LNCaP clone FGC (cell line): ENCODE results near the gene RWDD2A.
A peak's percentile ranks its signal among the peaks of the same experiment; 100 is the strongest.

Source experiments
- DNase-seq: peaks from one replicate; pipeline ENCODE4 v3.0.0-alpha.2; 2011; ENCODE audit warnings: low read depth
- H3K4me3 ChIP-seq: 2 replicates; pipeline ENCODE4 v1.5.1; 2011; ENCODE audit warnings: mild to moderate bottlenecking, low read depth, low read length, control low read depth
- CTCF ChIP-seq: IDR thresholded peaks from 2 replicates; pipeline ENCODE4 v1.5.1; 2012; ENCODE audit warnings: mild to moderate bottlenecking; ENCODE audit not compliant: control insufficient read depth, insufficient read depth; ENCODE audit errors: extremely low read depth

Gene RWDD2A

GRCh38 chr6:83198486-83199172 lies 5.5 kb downstream of the RWDD2A start:
- no peak overlapping the region for H3K4me3 ChIP-seq
- peak; percentile 89 for DNase-seq
- no peak for TF ChIP-seq CTCF

- DNase-seq: no peak
- no peak overlapping the region for H3K4me3 ChIP-seq
- TF ChIP-seq CTCF: no peak
Measured at GRCh38 chr6:83199173-83199862, 6.2 kb downstream of the RWDD2A start.

GRCh38 chr6:83199863-83200225 lies 6.7 kb downstream of the RWDD2A start:
- TF ChIP-seq CTCF: no peak
- DNase-seq: no peak
- H3K4me3 ChIP-seq: no peak overlapping the region

DNA sequence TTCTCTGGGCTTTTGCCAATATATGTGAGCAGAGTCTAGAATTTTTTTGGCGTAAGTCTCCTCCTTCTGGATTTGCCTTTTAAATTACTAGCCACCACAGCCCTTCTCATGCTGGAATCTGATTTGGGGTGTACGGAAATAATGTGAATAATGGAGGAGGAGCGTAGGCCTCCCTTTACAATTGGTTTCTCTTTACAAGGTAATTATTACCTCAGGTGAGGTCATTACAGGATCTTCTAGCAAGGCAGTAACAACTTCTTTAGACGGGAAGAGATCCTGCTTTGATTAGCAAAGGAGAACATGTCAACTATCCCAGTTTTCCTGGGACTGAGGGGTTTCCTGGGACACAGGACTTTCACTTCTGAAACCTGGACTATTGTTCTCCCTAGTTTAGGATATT lies 8.9 kb downstream of the RWDD2A start:
- no peak for TF ChIP-seq CTCF
- no peak overlapping the region for H3K4me3 ChIP-seq
- no peak for DNase-seq

DNA sequence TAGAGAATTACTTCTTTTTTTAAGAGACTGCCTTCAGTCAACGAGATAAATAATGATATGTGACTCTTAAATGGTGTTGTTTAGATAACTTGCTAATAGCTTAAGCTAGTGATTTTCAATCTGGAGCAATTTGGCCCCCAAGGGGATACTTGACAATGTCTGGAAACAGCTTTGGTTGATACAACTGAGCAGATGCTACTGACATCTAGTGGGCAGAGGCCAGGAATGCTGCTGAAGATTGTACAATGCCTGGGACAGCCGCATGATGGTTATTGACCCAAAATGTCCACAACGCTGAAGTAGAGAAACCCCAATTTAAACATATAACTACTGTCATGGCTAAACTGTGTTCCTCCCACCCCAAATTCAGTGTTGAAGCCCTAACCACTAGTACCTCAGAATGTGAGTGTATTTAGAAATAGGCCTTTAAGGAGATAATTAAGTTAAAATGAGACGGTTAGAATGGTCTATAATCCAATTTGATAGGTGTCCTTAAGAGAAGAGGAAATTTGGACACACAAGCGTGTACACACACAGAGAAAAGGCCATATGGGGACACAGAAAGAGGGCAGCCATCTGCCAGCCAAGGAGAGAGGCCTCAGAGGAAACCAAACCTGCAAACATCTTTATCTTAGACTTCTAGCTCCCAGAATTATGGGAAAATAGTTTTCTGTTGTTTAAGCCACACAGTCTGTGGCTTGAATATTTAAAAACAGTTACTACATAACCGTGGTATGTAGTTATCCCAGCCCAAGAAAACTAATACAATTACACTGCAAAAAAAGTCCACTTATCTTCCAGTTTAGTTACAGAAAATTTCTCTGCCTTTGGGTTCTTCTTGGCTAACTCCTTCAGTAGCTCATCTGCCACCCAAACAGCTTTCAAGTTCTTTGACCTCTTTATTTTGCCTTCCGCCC lies 22.2 kb downstream of the RWDD2A start:
- no peak for DNase-seq
- no peak overlapping the region for H3K4me3 ChIP-seq
- TF ChIP-seq CTCF: peak; percentile 88

DNA sequence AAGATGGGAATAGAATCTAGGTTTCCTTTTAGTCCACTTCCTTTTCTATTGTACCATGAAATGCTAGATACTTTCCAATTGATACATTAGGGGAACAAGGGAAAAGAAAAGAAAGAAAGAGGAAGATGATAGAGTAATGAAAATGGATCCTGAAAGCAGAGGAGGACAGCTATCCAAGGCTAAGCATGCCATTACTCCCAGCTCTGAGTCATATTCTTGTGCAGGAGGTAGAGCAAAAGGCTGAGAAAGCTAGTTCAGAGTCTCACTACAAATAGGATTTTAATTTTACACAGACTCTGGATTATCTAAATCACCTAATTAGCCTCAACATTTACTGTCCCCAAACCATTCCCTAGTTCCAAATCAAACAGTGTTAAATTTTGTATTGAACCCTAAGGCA lies 23.6 kb downstream of the RWDD2A start:
- no peak overlapping the region for H3K4me3 ChIP-seq
- DNase-seq: no peak
- TF ChIP-seq CTCF: no peak
